Muscle of leg (tissue), 11 donors: ENCODE results near the gene MFNG. TPM values are rescaled to one million over a fixed set of nuclear protein-coding genes. Genes with fewer than 3 reads are reported as not detected.

Source experiments
- DNase-seq: peaks from one replicate; pipeline ENCODE4 v3.0.0; 2013
- H3K27ac ChIP-seq: one replicate; pipeline ENCODE4 v1.5.1; 2013; ENCODE audit warnings: mild to moderate bottlenecking, low read length, control low read depth
- H3K27me3 ChIP-seq: one replicate; pipeline ENCODE4 v1.6.1; 2013; ENCODE audit warnings: low read length; ENCODE audit not compliant: control insufficient read depth, insufficient read depth
- H3K36me3 ChIP-seq: one replicate; pipeline ENCODE4 v1.6.1; 2013; ENCODE audit warnings: low read length; ENCODE audit not compliant: control insufficient read depth, insufficient read depth
- H3K4me1 ChIP-seq: one replicate; pipeline ENCODE4 v1.6.1; 2013; ENCODE audit warnings: low read length; ENCODE audit not compliant: control insufficient read depth, insufficient read depth
- H3K4me3 ChIP-seq: one replicate; pipeline ENCODE4 v1.5.1; 2013; ENCODE audit warnings: low read length, control low read depth
- H3K9me3 ChIP-seq: replicated peaks from 2 replicates; pipeline ENCODE4 v1.6.1; 2013; ENCODE audit warnings: low read depth, low read length; ENCODE audit not compliant: control insufficient read depth
- WGBS: methylation state at CpG from one replicate; pipeline ENCODE4 v1.1.5; 2013; ENCODE audit warnings: missing lambda C conversion rate; ENCODE audit not compliant: insufficient coverage; 5-methylcytosine and 5-hydroxymethylcytosine counted together
- polyA plus RNA-seq, 8 donors: library from polyadenylated mRNA; unstranded; fragments of 120-200 nt; gene quantifications; one replicate each; pipeline versions ENCODE4 v1.2.1 to v1.2.3, GENCODE V29; 2013; ENCODE audit warnings: inconsistent platforms in 1 of 8, low replicate concordance in 1 of 8; ENCODE audit not compliant: insufficient read length in 8 of 8, insufficient read depth in 1 of 8
- total RNA-seq: library from RNA; stranded (reverse); fragments of 120-200 nt; gene quantifications from one replicate; pipeline ENCODE4 v1.2.4, GENCODE V29; 2013

Gene MFNG
- total and polyA plus RNA-seq, 9 donors = 5.0 to 10.0 (median 6.2) TPM

DNA sequence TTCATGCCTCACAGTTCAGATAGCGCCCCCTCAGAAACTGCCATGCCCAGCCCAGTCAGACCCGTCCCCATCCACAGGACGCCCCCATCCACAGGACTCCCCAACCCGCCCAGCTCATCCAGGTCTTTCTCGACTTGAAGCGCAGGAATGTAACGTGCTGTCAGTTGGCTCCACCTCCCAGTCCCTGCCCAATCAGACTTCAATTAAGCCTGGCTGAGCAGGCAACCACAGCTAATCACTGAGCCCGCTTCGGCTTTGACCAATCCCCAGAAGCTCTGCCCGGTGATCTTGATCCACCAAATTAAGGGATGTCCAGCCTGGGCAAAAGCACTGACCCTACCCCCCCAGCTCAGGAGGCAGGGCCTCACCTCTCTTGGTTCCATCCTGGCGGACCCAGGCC lies 10.5 kb upstream of the MFNG start:
- Histone ChIP-seq H3K27ac (no peak overlapping the region), H3K27me3 (no peaks in the 10 kb centered on the region)

DNA sequence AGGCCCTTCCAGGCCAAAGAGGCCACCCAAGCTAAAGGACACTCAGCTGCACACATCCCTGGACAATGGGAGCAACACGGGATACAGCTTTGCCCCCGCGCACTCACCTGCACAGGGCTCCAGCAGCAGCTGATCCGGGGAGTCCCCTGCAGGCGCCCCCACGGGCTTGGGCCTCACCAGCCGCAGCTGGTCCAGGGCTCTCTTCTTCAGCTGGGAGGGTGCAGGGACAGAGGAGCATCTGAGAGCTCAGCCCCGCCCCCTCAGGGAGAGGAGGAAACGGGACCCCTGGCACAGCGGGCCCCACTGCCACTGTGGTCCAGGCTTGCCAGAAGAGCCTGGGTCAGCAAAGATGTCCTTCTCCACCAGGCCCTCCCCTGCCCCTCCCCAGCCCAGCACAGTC lies 7.8 kb upstream of the MFNG start:
- peaks cover 10% of the 10 kb centered on the region for H3K4me1 ChIP-seq
- no peaks in the 10 kb centered on the region for H3K9me3 ChIP-seq
- DNase-seq = no peak
- no peak overlapping the region for H3K4me3 ChIP-seq
- H3K36me3 ChIP-seq = peaks cover 14% of the 10 kb centered on the region
- no peaks in the 10 kb centered on the region for H3K27me3 ChIP-seq
- no peak overlapping the region for H3K27ac ChIP-seq
- 75% methylated on average over 9 of the region's 10 CpGs for WGBS

More for the DNA sequence above, 10.5 kb upstream of the MFNG start:
- H3K4me3 ChIP-seq = no peak overlapping the region
- peaks cover 13% of the 10 kb centered on the region for H3K36me3 ChIP-seq
- DNase-seq = no peak
- no peaks in the 10 kb centered on the region for H3K9me3 ChIP-seq
- H3K4me1 ChIP-seq = peaks cover 35% of the 10 kb centered on the region
- 54% methylated on average over 10 of the region's 11 CpGs for WGBS

DNA sequence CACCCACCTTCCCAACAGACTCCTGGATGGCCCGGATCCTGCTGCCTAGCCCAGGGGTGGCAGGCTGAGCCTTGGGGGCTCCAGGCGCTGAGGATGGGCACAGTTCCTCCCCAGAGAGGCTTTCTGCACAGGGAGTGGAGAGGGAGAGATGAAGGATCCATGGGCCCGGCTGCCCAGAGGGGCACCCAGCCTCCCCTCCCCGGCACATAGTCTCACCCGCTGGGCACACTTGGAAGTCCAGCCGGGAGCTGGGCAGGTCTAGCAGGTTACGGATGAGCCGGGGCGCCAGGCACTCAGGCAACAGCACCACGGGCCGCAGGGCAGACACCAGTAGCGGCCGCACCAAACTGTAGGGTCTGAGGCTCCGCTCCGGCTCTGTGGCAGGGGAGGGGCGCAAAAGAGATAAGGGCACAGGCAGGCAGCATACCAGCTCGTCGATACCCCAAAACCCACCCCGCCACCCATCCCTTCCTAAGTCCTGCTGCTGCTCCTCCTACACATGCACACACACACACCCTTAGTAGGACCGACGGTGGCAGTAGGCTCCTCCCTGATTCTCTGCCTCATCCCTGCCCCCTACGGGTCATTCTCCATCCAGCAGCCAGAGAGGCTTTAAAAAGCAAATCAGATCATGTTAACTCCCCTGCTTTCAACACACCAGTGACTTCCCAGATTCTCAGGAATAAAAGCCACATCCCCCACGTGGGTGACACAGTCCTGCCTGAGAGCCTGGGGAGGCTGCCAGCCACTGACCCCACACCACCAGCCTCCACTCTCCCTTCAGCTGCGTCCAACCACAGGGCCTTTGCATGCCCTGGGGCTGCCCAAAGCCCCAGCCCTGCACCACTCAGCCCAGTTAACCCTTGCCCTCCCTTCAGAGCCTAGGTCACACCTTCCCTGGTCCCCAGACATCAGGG lies 6.5 kb upstream of the MFNG start:
- no peaks in the 10 kb centered on the region for H3K9me3 ChIP-seq
- H3K27me3 ChIP-seq = no peaks in the 10 kb centered on the region
- H3K4me1 ChIP-seq = no peaks in the 10 kb centered on the region
- no peak for DNase-seq
- H3K36me3 ChIP-seq = peaks cover 10% of the 10 kb centered on the region
- 66% methylated on average over 22 of the region's 24 CpGs for WGBS
- H3K27ac ChIP-seq = no peak overlapping the region
- no peak overlapping the region for H3K4me3 ChIP-seq

DNA sequence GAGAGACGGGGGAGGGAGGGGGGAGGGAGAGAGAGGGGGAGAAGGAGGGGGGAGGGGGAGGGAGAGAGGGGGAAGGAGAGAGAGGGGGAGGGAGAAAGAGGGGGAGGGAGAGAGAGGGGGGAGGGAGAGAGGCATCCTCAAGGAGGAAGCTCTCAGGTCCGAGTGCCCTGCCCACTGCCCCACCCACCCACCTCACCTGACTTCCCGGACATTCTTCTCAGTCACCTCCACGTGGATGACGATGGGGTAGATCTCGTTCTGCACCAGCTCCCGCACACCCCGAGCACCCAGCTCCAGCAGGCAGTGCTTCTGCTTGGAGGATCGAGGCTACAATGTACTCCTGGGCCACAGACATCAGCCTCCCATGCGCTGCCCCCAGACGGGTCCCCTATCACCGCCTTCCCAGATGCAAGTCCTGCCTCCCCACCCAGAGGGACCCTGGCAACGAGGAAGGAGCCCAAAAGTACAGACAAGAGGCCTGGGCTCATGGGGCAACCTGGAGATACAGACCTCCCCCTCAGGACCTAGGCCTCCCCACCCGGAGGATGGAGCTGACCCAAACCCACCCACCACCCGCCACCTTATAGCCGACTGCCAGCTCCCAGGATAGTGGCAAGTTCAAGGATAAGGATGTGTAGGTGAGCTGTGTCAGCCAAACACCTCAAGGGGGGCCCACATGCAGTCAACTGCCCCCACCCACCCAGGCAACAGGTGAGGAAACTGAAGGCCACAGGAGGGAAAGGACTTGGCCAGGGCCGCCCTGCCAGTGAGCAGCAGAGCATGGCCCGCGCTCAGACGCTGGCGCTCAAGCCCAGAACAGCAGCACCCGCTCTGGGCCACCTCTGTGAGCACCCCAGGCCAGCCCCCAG lies 5.6 kb upstream of the MFNG start:
- DNase-seq = no peak
- WGBS = 75% methylated on average over 16 of the region's 22 CpGs
- Histone ChIP-seq H3K4me1 (peaks cover 2% of the 10 kb centered on the region), H3K27me3 (no peaks in the 10 kb centered on the region), H3K36me3 (peaks cover 10% of the 10 kb centered on the region), H3K4me3 (no peak overlapping the region), H3K9me3 (no peaks in the 10 kb centered on the region), H3K27ac (no peak overlapping the region)

DNA sequence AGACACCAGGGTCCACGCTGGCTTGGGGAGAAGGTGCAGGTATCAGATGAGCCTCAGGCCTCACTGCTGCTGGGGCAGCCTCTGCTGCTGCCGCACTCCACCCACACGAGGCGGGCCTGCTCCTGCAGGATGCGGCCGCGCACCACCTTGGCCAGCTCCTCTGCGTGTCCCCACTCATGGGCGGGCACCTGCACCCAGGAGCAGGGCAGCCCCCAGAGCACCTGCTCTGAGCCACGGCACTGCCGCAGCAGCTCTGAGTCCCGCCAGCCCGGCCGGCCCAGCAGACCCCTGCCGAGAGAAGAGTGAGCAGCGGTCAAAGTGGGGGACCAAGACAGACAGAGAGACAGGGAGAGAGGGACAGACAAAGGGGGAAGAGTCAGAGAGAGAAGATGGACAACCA lies 4.9 kb upstream of the MFNG start:
- Histone ChIP-seq H3K36me3 (peaks cover 10% of the 10 kb centered on the region), H3K27ac (no peak overlapping the region), H3K4me1 (peaks cover 8% of the 10 kb centered on the region), H3K9me3 (no peaks in the 10 kb centered on the region), H3K4me3 (no peak overlapping the region), H3K27me3 (no peaks in the 10 kb centered on the region)
- 63% methylated on average over 16 of the region's 16 CpGs for WGBS
- no peak for DNase-seq

DNA sequence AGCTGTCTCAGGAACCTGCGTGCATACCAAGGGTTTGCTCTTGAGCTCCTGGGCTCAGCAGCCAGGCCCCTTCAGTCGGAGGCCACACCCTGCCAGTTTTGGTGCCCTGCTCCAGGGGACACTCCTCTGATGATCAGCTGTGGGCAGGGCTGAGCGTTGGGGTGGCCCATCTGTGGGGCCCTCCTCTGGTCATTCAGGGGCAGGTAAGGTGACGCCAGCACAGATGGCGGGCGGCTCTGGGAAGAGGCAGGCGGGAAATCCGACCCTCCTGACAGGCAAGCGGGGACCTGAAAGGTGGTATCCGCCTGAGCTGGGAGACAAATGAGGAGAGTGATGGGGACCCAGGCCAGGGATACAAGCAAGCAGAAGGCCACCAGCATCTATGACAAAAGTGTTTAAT lies 3.8 kb upstream of the MFNG start:
- Histone ChIP-seq H3K27me3 (peaks cover 5% of the 10 kb centered on the region), H3K36me3 (peaks cover 10% of the 10 kb centered on the region), H3K4me1 (peaks cover 13% of the 10 kb centered on the region), H3K27ac (no peak overlapping the region), H3K4me3 (no peak overlapping the region), H3K9me3 (no peaks in the 10 kb centered on the region)
- no peak for DNase-seq
- 65% methylated on average over 9 of the region's 10 CpGs for WGBS

DNA sequence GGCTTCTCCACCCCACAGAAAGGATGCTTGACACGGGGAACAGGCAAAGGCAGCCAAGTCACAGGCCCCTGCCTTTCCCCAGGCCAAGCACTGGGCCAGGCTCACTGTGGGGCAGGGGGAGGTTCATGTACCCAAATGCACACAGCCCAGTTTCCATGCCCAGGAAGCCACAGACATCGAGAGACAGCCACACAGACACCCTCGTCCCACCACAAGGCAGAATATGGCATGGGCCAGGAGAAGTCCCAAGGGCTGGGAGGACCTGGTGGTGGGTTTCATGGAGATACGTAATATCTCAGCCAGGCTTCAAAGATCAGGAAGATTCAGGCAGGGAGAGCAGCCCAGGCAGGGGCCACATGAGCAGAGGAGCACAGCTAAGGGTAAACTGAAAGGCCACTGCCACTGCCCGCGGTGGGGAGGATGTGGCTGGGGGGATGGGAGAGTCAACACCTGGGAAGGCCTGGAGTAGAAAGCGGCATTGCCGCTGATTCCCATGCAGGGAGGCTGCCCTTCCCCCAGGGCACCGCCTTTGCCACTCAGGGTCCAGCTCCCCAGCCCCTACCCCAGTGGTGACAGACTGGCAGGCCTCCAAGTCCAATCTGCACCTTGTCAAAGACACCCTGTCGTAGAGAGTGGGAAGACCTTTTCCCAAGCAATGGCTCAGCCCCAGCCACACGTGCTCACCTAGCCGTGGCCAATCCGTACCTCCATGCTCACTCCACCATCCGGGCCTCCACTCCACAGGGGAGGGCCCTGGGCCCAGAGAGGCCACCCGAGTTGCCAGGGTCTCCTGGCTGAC lies 2.4 kb upstream of the MFNG start:
- H3K4me1 ChIP-seq = peaks cover 28% of the 10 kb centered on the region
- no peak for DNase-seq
- no peaks in the 10 kb centered on the region for H3K9me3 ChIP-seq
- H3K27ac ChIP-seq = no peak overlapping the region
- no peak overlapping the region for H3K4me3 ChIP-seq
- H3K36me3 ChIP-seq = peaks cover 10% of the 10 kb centered on the region
- H3K27me3 ChIP-seq = peaks cover 15% of the 10 kb centered on the region
- 66% methylated on average over 9 of the region's 15 CpGs for WGBS

DNA sequence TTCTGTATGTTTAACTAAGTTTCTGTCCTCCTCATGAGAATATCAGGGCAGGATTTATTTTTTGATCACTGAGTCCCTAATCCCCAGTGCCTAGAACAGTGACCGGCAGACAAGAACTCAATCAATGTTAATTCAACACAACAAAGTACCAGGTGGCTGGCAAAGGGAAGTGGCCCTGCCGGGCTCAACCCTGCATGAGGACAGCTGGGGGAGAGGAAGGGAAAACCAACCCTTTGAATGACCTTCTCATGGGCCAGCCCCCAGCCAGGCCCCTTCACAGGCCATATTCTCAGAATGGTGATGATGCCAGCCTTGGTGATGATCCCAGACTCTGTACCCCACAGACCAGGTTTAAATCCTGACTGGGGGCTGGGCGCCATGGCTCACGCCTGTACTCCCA lies 1.4 kb upstream of the MFNG start:
- no peak for DNase-seq
- H3K4me1 ChIP-seq = peaks cover 32% of the 10 kb centered on the region
- H3K27ac ChIP-seq = no peak overlapping the region
- peaks cover 18% of the 10 kb centered on the region for H3K27me3 ChIP-seq
- H3K9me3 ChIP-seq = no peaks in the 10 kb centered on the region
- H3K36me3 ChIP-seq = peaks cover 8% of the 10 kb centered on the region
- no peak overlapping the region for H3K4me3 ChIP-seq
- no CpG with 5 or more reads among the region's 4 CpGs for WGBS

DNA sequence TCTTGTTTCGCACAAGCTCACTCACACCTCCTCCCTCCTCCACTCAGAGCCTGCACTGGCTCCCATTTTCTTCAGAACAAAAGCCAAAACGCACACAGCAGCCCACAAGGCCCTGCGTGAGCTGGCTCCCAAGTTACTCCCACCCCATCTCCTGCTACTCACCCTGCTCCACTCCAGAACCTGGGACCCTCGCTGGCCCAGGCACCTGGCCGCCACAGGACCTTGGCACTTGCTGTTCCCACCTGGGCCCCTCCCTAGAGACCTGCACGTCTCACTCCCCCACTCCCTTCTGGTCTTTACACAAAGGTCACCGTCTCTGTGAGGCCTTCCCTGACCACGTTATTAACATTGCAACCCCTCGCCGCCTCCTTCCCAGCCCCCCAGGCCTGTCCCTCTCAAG lies 945 bp upstream of the MFNG start:
- Histone ChIP-seq H3K36me3 (peaks cover 4% of the 10 kb centered on the region), H3K9me3 (no peaks in the 10 kb centered on the region), H3K27me3 (peaks cover 18% of the 10 kb centered on the region), H3K27ac (no peak overlapping the region), H3K4me1 (peaks cover 32% of the 10 kb centered on the region), H3K4me3 (no peak overlapping the region)
- 59% methylated on average over 10 of the region's 10 CpGs for WGBS
- DNase-seq = no peak
